ENCODE measurements around the gene OBSCN. TPM values are rescaled to one million over a fixed set of nuclear protein-coding genes. Genes with fewer than 3 reads are reported as not detected.

The OBSCN gene
- total RNA-seq, 1 donor from 2014 or later, result 16.9 TPM

DNA sequence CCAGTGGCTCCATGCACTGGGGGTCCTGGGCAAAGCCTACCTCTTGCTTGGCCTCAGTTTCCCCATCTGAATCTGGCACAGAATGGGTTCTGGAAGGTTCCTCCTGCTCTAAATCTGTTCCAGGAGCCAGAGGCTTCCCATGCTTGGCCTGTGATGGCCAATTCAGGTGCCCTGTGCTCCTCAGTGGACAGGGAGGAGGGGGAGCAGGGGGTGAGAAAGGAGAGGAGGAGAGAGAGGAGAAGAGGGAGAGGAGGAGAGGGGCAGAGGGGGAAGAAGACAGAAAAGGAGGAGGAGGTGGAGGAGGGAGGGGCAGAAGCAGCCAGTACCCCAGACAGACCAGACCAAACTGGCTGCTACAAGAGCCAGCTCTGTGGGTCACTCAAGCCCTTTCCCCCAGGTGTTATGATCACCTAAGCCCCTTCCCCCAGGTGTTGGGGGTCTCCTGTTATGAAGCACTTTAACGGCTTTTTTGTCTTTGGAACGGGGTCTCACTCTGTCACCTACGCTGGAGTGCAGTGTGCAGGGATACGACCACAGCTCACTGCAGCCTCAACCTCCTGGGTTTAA, 155.1 kb downstream of the OBSCN start:
- Mint-ChIP-seq H3K27me3 (ENCODE audit: unreplicated experiment) (peaks cover 6% of the 10 kb centered on the region), H3K4me1 (ENCODE audit: unreplicated experiment) (no peaks in the 10 kb centered on the region), H3K9me3 (ENCODE audit: unreplicated experiment) (no peaks in the 10 kb centered on the region), H3K27ac (ENCODE audit: unreplicated experiment) (no peak overlapping the region), H3K4me3 (ENCODE audit: unreplicated experiment) (no peak overlapping the region), H3K36me3 (ENCODE audit: low read depth, unreplicated experiment) (no peaks in the 10 kb centered on the region)
- TF ChIP-seq, protein P1, sequence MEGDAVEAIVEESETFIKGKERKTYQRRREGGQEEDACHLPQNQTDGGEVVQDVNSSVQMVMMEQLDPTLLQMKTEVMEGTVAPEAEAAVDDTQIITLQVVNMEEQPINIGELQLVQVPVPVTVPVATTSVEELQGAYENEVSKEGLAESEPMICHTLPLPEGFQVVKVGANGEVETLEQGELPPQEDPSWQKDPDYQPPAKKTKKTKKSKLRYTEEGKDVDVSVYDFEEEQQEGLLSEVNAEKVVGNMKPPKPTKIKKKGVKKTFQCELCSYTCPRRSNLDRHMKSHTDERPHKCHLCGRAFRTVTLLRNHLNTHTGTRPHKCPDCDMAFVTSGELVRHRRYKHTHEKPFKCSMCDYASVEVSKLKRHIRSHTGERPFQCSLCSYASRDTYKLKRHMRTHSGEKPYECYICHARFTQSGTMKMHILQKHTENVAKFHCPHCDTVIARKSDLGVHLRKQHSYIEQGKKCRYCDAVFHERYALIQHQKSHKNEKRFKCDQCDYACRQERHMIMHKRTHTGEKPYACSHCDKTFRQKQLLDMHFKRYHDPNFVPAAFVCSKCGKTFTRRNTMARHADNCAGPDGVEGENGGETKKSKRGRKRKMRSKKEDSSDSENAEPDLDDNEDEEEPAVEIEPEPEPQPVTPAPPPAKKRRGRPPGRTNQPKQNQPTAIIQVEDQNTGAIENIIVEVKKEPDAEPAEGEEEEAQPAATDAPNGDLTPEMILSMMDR (IDR thresholded peaks at IDR 0.05; ENCODE audit: unreplicated experiment), result no peak
- no peak for DNase-seq (ENCODE audit: low spot score)

DNA sequence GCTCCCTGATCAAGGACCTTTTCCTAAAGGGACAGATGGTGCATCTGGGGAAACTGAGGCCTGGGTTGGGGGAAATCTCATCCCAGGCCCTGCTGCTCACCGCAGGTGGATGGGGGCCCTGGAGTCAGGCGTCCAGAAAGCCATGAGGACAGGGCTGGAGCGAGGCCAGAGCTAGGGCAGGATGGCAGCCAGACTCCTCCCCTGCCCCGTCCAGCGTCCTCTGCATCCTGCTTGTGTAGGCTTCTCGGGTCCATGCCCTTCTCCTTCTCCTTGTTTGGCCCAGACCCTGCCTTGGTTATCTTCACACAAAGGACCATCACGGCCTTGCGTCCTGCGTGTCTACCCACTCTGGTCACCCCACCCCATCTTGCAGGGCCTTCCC, 155.8 kb downstream of the OBSCN start:
- TF ChIP-seq, protein P1 (IDR thresholded peaks at IDR 0.05; ENCODE audit: unreplicated experiment), result no peak
- no peaks in the 10 kb centered on the region for H3K9me3 Mint-ChIP-seq (ENCODE audit: unreplicated experiment)
- DNase-seq (ENCODE audit: low spot score), result no peak

DNA sequence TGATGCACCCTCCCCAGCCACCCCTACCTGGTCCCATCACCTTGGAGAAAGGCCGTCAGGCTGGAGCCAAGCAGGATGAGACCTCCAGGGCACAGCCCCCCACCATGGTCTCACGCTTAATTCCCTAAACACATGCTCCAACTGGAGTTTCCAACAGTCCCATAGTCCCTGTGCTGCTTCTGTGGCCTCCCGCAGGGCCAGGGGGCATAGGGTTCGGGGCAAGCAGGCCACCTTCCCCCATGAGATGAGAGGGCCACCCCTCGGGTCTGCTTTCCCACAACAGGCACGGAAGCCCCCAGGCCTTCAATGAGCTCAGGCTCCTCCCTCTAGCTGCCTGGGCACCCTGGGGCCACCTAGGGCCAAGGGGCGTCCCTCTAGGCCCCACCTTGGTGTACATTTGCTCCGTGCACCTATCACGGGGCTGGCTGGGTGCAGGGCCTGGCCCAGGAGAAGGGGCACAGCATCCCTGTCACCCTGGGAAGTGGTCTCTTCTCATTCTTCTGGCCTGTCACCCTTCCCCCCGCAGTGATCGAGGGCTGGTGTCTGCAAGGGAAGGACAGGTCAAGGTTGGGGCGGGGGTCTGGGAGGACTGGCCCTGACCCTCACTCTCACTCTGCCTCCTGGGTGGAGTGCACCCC, 156.3 kb downstream of the OBSCN start:
- H3K27me3 Mint-ChIP-seq (ENCODE audit: unreplicated experiment), result peaks cover 5% of the 10 kb centered on the region
- H3K4me3 Mint-ChIP-seq (ENCODE audit: unreplicated experiment), result no peak overlapping the region
- H3K4me1 Mint-ChIP-seq (ENCODE audit: unreplicated experiment), result peaks cover 3% of the 10 kb centered on the region
- TF ChIP-seq, protein P1 (IDR thresholded peaks at IDR 0.05; ENCODE audit: unreplicated experiment), result no peak
- H3K9me3 Mint-ChIP-seq (ENCODE audit: unreplicated experiment), result no peaks in the 10 kb centered on the region
- H3K27ac Mint-ChIP-seq (ENCODE audit: unreplicated experiment), result no peak overlapping the region
- no peaks in the 10 kb centered on the region for H3K36me3 Mint-ChIP-seq (ENCODE audit: low read depth, unreplicated experiment)
- no peak for DNase-seq (ENCODE audit: low spot score)

More for the DNA sequence above, 155.8 kb downstream of the OBSCN start:
- no peak overlapping the region for H3K27ac Mint-ChIP-seq (ENCODE audit: unreplicated experiment)
- H3K27me3 Mint-ChIP-seq (ENCODE audit: unreplicated experiment), result peaks cover 5% of the 10 kb centered on the region
- peaks cover 2% of the 10 kb centered on the region for H3K4me1 Mint-ChIP-seq (ENCODE audit: unreplicated experiment)
- no peaks in the 10 kb centered on the region for H3K36me3 Mint-ChIP-seq (ENCODE audit: low read depth, unreplicated experiment)
- H3K4me3 Mint-ChIP-seq (ENCODE audit: unreplicated experiment), result no peak overlapping the region

DNA sequence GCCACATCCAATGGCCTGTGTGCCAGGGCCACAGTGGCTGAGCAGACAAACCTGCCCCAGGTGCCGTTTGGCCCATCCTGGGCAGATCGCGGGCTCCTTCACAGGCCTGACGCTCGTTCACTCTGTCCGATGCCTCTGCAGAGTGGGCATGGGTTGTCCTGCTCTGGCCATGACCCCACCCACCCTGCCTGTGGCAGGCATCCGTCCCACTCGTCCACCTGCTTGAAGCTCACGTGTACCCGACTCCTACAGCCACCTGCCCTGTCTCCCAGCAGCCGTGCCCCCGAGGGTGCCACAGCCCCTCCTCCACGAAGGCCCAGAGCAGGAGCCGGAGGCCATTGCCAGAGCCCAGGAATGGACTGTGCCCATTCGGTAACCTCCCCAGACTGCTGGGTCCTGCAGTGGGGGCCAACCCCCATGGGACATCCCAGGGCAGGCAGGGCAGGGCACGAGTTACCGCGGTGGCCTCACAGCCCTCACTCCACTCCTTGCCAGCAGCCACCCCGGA, 156.9 kb downstream of the OBSCN start:
- no peak for DNase-seq (ENCODE audit: low spot score)
- Mint-ChIP-seq H3K27me3 (ENCODE audit: unreplicated experiment) (peaks cover 4% of the 10 kb centered on the region), H3K4me3 (ENCODE audit: unreplicated experiment) (no peak overlapping the region), H3K4me1 (ENCODE audit: unreplicated experiment) (peaks cover 3% of the 10 kb centered on the region), H3K36me3 (ENCODE audit: low read depth, unreplicated experiment) (no peaks in the 10 kb centered on the region), H3K9me3 (ENCODE audit: unreplicated experiment) (no peaks in the 10 kb centered on the region), H3K27ac (ENCODE audit: unreplicated experiment) (no peak overlapping the region)
- TF ChIP-seq, protein P1 (IDR thresholded peaks at IDR 0.05; ENCODE audit: unreplicated experiment), result no peak
